Caco-2 (cell line): Measurements from ENCODE around the gene IGFL4. TPM values are rescaled to one million over a fixed set of nuclear protein-coding genes. Genes with fewer than 3 reads are reported as not detected.

Experiments
- BruUV-seq: library from RNA; stranded (reverse); fragments of 400-500 nt; replicated peaks from 2 replicates; lab custom pipeline; 2021; lab: Mats Ljungman, UMichigan
- CTCF ChIA-PET: fragments of 300-600 bp; sonication (Branson Sonifier 250); formaldehyde crosslinking; loops from one replicate; lab custom pipeline; 2022; ENCODE audit warnings: antibody characterized with exemption; lab: Charles Lee
- POLR2A ChIA-PET: fragments of 300-600 bp; sonication (Branson Sonifier 250); formaldehyde crosslinking; loops from one replicate; lab custom pipeline; 2022; ENCODE audit warnings: antibody characterized with exemption; lab: Charles Lee
- DNase-seq, 2 experiments: peaks; one replicate each; pipeline versions ENCODE4 v3.0.0 to v3.0.0-alpha.2; 2020 to 2022
- H3K27me3 ChIP-seq: replicated peaks from 2 replicates; pipeline ENCODE4 v1.6.0; 2011; ENCODE audit warnings: low read length; ENCODE audit not compliant: control insufficient read depth, insufficient read depth
- H3K36me3 ChIP-seq: 2 replicates; pipeline ENCODE4 v1.5.1; 2011; ENCODE audit warnings: low read length; ENCODE audit not compliant: control insufficient read depth, insufficient read depth
- H3K4me1 ChIP-seq: fragments of 250-450 bp; sonication (Bioruptor Pico); 2 replicates; pipeline ENCODE4 v1.5.1; 2020; ENCODE audit warnings: mild to moderate bottlenecking
- H3K4me3 ChIP-seq: 2 replicates; pipeline ENCODE4 v1.5.1; 2011; ENCODE audit warnings: low read depth, mild to moderate bottlenecking, control low read depth, low read length
- H3K9me3 ChIP-seq: fragments of 250-450 bp; sonication (Bioruptor Pico); 2 replicates; pipeline ENCODE4 v1.5.1; 2020; ENCODE audit warnings: mild to moderate bottlenecking, moderate library complexity
- H3K27ac Mint-ChIP-seq: one replicate; pipeline ENCODE4 v1.8.0; 2022; ENCODE audit warnings: mixed read lengths; ENCODE audit not compliant: unreplicated experiment
- H3K27me3 Mint-ChIP-seq: one replicate; pipeline ENCODE4 v1.8.0; 2022; ENCODE audit warnings: mixed read lengths; ENCODE audit not compliant: insufficient read depth, unreplicated experiment
- H3K36me3 Mint-ChIP-seq: one replicate; pipeline ENCODE4 v1.8.0; 2022; ENCODE audit warnings: mild to moderate bottlenecking, mixed read lengths; ENCODE audit not compliant: insufficient read depth, unreplicated experiment
- H3K4me1 Mint-ChIP-seq: one replicate; pipeline ENCODE4 v1.8.0; 2022; ENCODE audit warnings: low read depth, mixed read lengths; ENCODE audit not compliant: unreplicated experiment
- H3K4me3 Mint-ChIP-seq: one replicate; pipeline ENCODE4 v1.8.0; 2022; ENCODE audit warnings: mild to moderate bottlenecking, moderate library complexity, mixed read lengths; ENCODE audit not compliant: unreplicated experiment
- H3K9me3 Mint-ChIP-seq: one replicate; pipeline ENCODE4 v1.8.0; 2022; ENCODE audit warnings: mixed read lengths; ENCODE audit not compliant: unreplicated experiment
- intact Hi-C: fragments of 100-400 bp; cut with micrococcal nuclease; formaldehyde crosslinking; loops from one replicate; pipeline ENCODE4 v1.10.0; 2022; ENCODE audit not compliant: unreplicated experiment
- total RNA-seq: library from RNA; stranded (reverse); gene quantifications from 2 replicates; pipeline ENCODE4 v1.2.3, GENCODE V29; 2022
- TF ChIP-seq, protein P1 (sequence below), 2 experiments: fragments of 200-600 bp in 1 of 2; IDR thresholded peaks; 1 replicate in 1 of 2; 2 replicates in 1 of 2; pipeline versions ENCODE4 v1.5.1 to v1.8.0; 2011 to 2022; ENCODE audit warnings: antibody characterized with exemption in 1 of 2, control low read depth in 1 of 2, inconsistent platforms in 1 of 2, low read depth in 1 of 2, low read length in 1 of 2, mild to moderate bottlenecking in 1 of 2, moderate library complexity in 1 of 2; ENCODE audit not compliant: insufficient read depth in 1 of 2, severe bottlenecking in 1 of 2, unreplicated experiment in 1 of 2

IGFL4 gene
- total RNA-seq, 1 experiment from 2014 or later: 4.4 TPM

DNA sequence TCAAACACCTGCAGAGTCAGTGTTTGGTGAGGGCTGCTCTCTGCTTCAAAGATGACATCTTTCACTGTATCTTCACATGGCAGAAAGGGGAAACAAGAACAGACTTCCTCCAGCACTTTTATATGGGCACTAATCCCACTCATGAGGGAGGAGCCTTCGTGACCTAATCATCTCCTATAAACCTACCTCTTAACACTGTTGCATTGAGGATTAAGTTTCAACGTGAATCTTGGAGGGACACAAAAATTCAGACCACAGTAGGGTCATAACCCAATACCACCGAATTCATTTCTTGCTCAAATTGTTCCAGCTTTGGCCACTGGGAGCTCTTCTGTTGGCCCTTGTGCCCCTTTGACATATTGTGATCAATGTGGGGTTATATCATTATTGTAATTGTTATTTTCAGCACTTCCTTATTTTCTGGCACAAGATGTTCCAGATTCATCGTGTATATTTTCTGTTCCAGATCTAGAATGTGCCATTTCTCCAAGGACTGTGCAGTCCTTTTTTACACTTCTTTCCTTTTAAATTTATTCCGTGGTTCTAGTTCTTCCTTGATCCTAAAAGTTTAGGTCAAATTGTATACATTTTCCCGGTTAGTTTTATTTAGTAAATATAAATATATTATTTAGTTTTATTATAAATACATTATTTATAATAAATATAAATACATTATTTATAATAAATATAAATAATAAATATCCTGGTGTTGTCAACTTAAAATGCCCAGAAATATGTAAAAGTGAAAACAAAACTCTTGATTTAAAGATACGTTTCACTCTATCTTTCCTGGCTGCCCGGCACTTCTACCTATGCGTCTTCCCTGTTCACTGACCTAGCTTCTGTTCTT is 35.5 kb upstream of the IGFL4 start:
- H3K27me3 ChIP-seq: no peaks in the 10 kb centered on the region
- CTCF ChIA-PET: interaction anchor here (0.6 to 4.7 kb wide), 19 partner anchors 8 to 259 kb away, joined by 3 to 156 read pairs (median 7); partner anchors contain the start of genes IGFL2, IGFL4 and PGLYRP1
- no peaks in the 10 kb centered on the region for H3K36me3 ChIP-seq
- H3K27me3 Mint-ChIP-seq: no peaks in the 10 kb centered on the region
- H3K9me3 Mint-ChIP-seq: no peaks in the 10 kb centered on the region
- H3K36me3 Mint-ChIP-seq: peaks cover 7% of the 10 kb centered on the region
- no peaks in the 10 kb centered on the region; the same call in 1 of the 2 replicates for H3K4me1 ChIP-seq
- POLR2A ChIA-PET: interaction anchor here (1.3 kb wide), 1 partner anchor 48 kb away, joined by 4 read pairs; no protein-coding TSS in a partner anchor
- DNase-seq: no peak
- TF ChIP-seq, protein P1, sequence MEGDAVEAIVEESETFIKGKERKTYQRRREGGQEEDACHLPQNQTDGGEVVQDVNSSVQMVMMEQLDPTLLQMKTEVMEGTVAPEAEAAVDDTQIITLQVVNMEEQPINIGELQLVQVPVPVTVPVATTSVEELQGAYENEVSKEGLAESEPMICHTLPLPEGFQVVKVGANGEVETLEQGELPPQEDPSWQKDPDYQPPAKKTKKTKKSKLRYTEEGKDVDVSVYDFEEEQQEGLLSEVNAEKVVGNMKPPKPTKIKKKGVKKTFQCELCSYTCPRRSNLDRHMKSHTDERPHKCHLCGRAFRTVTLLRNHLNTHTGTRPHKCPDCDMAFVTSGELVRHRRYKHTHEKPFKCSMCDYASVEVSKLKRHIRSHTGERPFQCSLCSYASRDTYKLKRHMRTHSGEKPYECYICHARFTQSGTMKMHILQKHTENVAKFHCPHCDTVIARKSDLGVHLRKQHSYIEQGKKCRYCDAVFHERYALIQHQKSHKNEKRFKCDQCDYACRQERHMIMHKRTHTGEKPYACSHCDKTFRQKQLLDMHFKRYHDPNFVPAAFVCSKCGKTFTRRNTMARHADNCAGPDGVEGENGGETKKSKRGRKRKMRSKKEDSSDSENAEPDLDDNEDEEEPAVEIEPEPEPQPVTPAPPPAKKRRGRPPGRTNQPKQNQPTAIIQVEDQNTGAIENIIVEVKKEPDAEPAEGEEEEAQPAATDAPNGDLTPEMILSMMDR (IDR thresholded peaks at IDR 0.05; ENCODE audit: insufficient read depth in 1 of 2, low read depth in 1 of 2, low read length in 1 of 2, severe bottlenecking in 1 of 2, unreplicated experiment in 1 of 2): peak; percentile 20 to 47
- intact Hi-C loops: no loop called here
- H3K4me1 Mint-ChIP-seq: peaks cover 22% of the 10 kb centered on the region
- TSS peak; percentile 58 for BruUV-seq
- H3K27ac Mint-ChIP-seq: peak overlapping the region; percentile 57
- H3K9me3 ChIP-seq: no peaks in the 10 kb centered on the region
- peak overlapping the region; percentile 86 for H3K4me3 Mint-ChIP-seq
- peak overlapping the region; percentile 53 for H3K4me3 ChIP-seq

DNA sequence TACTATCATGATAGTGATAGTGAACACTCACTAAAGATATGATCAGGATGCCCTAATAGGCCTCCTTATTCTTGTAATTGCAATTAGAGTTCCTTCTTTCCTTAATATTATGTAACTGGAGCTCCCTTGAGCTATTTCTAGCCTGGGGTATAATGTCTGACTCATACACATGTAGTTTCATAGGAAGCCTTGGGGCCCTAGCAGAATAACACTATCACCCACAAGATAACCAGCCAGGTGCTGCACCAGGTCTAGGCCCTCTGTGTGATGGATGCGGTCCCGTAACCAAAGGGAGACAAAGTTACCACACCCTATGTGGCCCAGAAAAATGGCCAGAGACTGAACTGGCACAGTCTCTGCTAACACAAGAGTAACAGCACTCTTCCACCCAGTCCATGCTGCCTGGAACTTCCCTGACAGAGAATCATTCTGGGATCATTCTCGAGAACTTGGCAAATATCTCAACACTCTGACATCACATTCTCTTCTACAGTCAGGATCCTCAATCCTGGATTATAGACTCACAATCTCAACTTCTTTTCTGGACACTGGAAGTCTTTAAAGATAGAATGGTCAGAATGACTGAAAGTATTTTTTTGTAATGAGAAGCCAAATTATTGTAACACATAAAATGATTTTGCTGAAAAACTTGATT is 32.6 kb upstream of the IGFL4 start:
- peaks cover 24% of the 10 kb centered on the region for H3K4me1 ChIP-seq
- H3K4me3 ChIP-seq: no peak overlapping the region
- CTCF ChIA-PET: interaction anchor here (1.7 kb wide), 1 partner anchor 45 kb away, joined by 5 read pairs; no protein-coding TSS in a partner anchor
- no peak overlapping the region for H3K4me3 Mint-ChIP-seq
- no peaks in the 10 kb centered on the region for H3K36me3 ChIP-seq
- peaks cover 34% of the 10 kb centered on the region for H3K4me1 Mint-ChIP-seq
- no peaks in the 10 kb centered on the region for H3K27me3 ChIP-seq
- no peaks in the 10 kb centered on the region for H3K9me3 Mint-ChIP-seq
- intact Hi-C loops: no loop called here
- DNase-seq: no peak
- no TSS peak for BruUV-seq
- H3K27ac Mint-ChIP-seq: no peak overlapping the region
- no peaks in the 10 kb centered on the region for H3K9me3 ChIP-seq
- no peaks in the 10 kb centered on the region for H3K27me3 Mint-ChIP-seq
- POLR2A ChIA-PET: no interaction called here
- TF ChIP-seq, protein P1 (IDR thresholded peaks at IDR 0.05; ENCODE audit: insufficient read depth in 1 of 2, low read depth in 1 of 2, low read length in 1 of 2, severe bottlenecking in 1 of 2, unreplicated experiment in 1 of 2): no peak
- H3K36me3 Mint-ChIP-seq: peaks cover 7% of the 10 kb centered on the region

DNA sequence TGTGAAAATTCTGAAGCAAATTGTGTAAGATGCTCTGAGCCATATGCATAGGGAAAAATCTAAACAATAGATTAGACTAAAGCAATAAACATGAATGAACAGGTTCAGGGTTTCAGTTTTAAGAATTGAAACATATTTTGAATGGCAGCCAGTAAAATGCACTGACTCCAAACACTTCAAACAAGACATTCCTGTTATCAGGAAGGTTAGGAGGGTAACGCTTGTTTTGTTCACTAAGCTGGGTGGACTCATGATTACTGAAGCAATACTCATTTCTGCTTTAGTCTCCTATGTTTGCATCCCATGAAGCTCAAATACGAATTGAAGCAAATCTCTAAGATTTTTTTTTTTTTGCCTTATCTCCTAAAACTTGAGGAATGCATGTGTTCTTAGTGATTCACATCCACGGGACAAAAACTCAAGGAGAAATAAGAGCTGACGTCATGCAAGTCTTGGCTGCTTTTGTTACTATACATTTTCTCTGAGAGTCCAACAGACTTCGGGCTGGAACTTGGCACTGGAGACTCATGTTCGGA is 29.1 kb upstream of the IGFL4 start:
- no peaks in the 10 kb centered on the region for H3K36me3 ChIP-seq
- intact Hi-C loops: loop anchor here (1.0 kb wide), 1 partner anchor 39 kb away; no protein-coding TSS in a partner anchor
- CTCF ChIA-PET: interaction anchor here (0.7 to 2.8 kb wide), 5 partner anchors 41 to 191 kb away, joined by 3 to 12 read pairs (median 4); no protein-coding TSS in a partner anchor
- BruUV-seq: no TSS peak
- H3K27me3 ChIP-seq: no peaks in the 10 kb centered on the region
- Mint-ChIP-seq H3K27ac (peak overlapping the region; percentile 51), H3K9me3 (no peaks in the 10 kb centered on the region), H3K4me3 (no peak overlapping the region), H3K4me1 (peaks cover 27% of the 10 kb centered on the region), H3K36me3 (peaks cover 12% of the 10 kb centered on the region), H3K27me3 (no peaks in the 10 kb centered on the region)
- POLR2A ChIA-PET: interaction anchor here (0.6 to 0.7 kb wide), 2 partner anchors 127 to 141 kb away, joined by 3 read pairs; no protein-coding TSS in a partner anchor
- TF ChIP-seq, protein P1 (IDR thresholded peaks at IDR 0.05; ENCODE audit: insufficient read depth in 1 of 2, low read depth in 1 of 2, low read length in 1 of 2, severe bottlenecking in 1 of 2, unreplicated experiment in 1 of 2): no peak
- peak in 1 of 2 experiments; percentile 40 for DNase-seq
- H3K9me3 ChIP-seq: no peaks in the 10 kb centered on the region; the same call in 1 of the 2 replicates
- no peak overlapping the region for H3K4me3 ChIP-seq
- H3K4me1 ChIP-seq: peaks cover 38% of the 10 kb centered on the region
